ENCODE data around the gene STAM2.
"Not testable (repeated sequence)": the region's sequence is repeated elsewhere in the genome, so short reads cannot be mapped to it uniquely, and the experiment has no call there.

Gene STAM2

GRCh38 chr2:152094014-152094413, 81.5 kb downstream of the STAM2 start:
- Histone ChIP-seq H3K4me3 (ENCODE audit: low read depth, low read length) (no peak overlapping the region), H3K4me1 (ENCODE audit: control insufficient read depth, insufficient read depth, low read length, unreplicated experiment) (peaks cover under 1% of the 10 kb centered on the region), H3K36me3 (ENCODE audit: insufficient read depth, low read length) (no peaks in the 10 kb centered on the region), H2AFZ (ENCODE audit: low read length, unreplicated experiment) (no peak overlapping the region), H3K27ac (ENCODE audit: low read depth, low read length) (no peak overlapping the region), H3K27me3 (ENCODE audit: insufficient read depth, low read length) (peaks cover 55% of the 10 kb centered on the region), H3K79me2 (ENCODE audit: control insufficient read depth, insufficient read depth, low read length, unreplicated experiment) (no peaks in the 10 kb centered on the region)

GRCh38 chr2:152093464-152093863, 82.1 kb downstream of the STAM2 start:
- Histone ChIP-seq H3K4me3 (ENCODE audit: low read depth, low read length) (no peak overlapping the region), H3K27me3 (ENCODE audit: insufficient read depth, low read length) (peaks cover 51% of the 10 kb centered on the region), H2AFZ (ENCODE audit: low read length, unreplicated experiment) (no peak overlapping the region), H3K27ac (ENCODE audit: low read depth, low read length) (no peak overlapping the region), H3K4me1 (ENCODE audit: control insufficient read depth, insufficient read depth, low read length, unreplicated experiment) (no peaks in the 10 kb centered on the region), H3K79me2 (ENCODE audit: control insufficient read depth, insufficient read depth, low read length, unreplicated experiment) (no peaks in the 10 kb centered on the region), H3K36me3 (ENCODE audit: insufficient read depth, low read length) (no peaks in the 10 kb centered on the region)

GRCh38 chr2:152092095-152092494, 83.5 kb downstream of the STAM2 start:
- H3K79me2 ChIP-seq (ENCODE audit: control insufficient read depth, insufficient read depth, low read length, unreplicated experiment) = no peaks in the 10 kb centered on the region
- H3K36me3 ChIP-seq (ENCODE audit: insufficient read depth, low read length) = no peaks in the 10 kb centered on the region
- H3K27ac ChIP-seq (ENCODE audit: low read depth, low read length) = no peak overlapping the region
- no peaks in the 10 kb centered on the region for H3K4me1 ChIP-seq (ENCODE audit: control insufficient read depth, insufficient read depth, low read length, unreplicated experiment)
- H3K27me3 ChIP-seq (ENCODE audit: insufficient read depth, low read length) = peaks cover 38% of the 10 kb centered on the region
- no peak overlapping the region for H3K4me3 ChIP-seq (ENCODE audit: low read depth, low read length)
- H2AFZ ChIP-seq (ENCODE audit: low read length, unreplicated experiment) = no peak overlapping the region

DNA sequence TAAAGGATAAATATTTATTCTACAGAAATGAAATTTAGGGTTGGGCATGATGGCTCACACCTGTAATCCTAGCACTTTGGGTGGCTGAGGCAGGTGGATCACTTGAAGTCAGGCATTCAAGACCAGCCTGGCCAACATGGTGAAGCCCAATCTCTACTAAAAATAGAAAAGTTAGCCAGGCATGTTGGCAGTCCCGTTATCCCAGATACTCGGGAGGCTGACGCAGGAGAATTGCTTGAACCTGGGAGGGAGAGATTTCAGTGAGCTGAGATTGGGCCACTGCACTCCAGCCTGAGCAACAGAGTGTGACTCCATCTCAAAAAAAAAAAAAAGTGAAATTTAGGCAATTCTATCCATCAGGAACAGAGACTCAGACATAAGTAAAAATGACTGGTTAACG, 84.8 kb downstream of the STAM2 start:
- peaks cover 29% of the 10 kb centered on the region for H3K27me3 ChIP-seq (ENCODE audit: insufficient read depth, low read length)
- not testable (repeated sequence) for H3K27ac ChIP-seq (ENCODE audit: low read depth, low read length); H3K4me1 ChIP-seq (ENCODE audit: control insufficient read depth, insufficient read depth, low read length, unreplicated experiment); H3K4me3 ChIP-seq (ENCODE audit: low read depth, low read length); H3K36me3 ChIP-seq (ENCODE audit: insufficient read depth, low read length); H2AFZ ChIP-seq (ENCODE audit: low read length, unreplicated experiment); H3K79me2 ChIP-seq (ENCODE audit: control insufficient read depth, insufficient read depth, low read length, unreplicated experiment)

GRCh38 chr2:152089238-152089637, 86.3 kb downstream of the STAM2 start:
- H2AFZ ChIP-seq (ENCODE audit: low read length, unreplicated experiment) = no peak overlapping the region
- H3K79me2 ChIP-seq (ENCODE audit: control insufficient read depth, insufficient read depth, low read length, unreplicated experiment) = no peaks in the 10 kb centered on the region
- no peak overlapping the region for H3K4me3 ChIP-seq (ENCODE audit: low read depth, low read length)
- H3K36me3 ChIP-seq (ENCODE audit: insufficient read depth, low read length) = no peaks in the 10 kb centered on the region
- no peaks in the 10 kb centered on the region for H3K4me1 ChIP-seq (ENCODE audit: control insufficient read depth, insufficient read depth, low read length, unreplicated experiment)
- no peak overlapping the region for H3K27ac ChIP-seq (ENCODE audit: low read depth, low read length)
- peaks cover 15% of the 10 kb centered on the region; the same call in 1 of the 2 replicates for H3K27me3 ChIP-seq (ENCODE audit: insufficient read depth, low read length)

DNA sequence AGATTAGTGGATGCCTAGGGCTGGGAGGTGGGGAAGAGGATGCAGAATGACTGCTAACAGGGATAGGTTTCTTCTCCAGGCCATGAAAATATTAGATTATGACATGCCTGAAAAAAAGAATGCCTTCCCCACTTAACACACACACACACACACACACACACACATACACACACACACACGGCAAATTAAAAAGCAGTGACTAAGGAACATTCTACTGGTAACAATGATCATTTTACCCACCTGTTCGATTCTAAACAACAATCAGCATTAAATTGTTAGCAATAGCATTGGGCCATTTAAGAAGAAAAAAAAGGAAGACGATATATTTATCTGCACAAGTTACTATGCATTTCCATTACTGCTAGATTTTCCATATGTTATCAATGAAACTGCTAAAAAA, 87.6 kb downstream of the STAM2 start:
- no peak overlapping the region for H2AFZ ChIP-seq (ENCODE audit: low read length, unreplicated experiment)
- H3K79me2 ChIP-seq (ENCODE audit: control insufficient read depth, insufficient read depth, low read length, unreplicated experiment) = no peaks in the 10 kb centered on the region
- H3K27ac ChIP-seq (ENCODE audit: low read depth, low read length) = no peak overlapping the region
- H3K4me3 ChIP-seq (ENCODE audit: low read depth, low read length) = no peak overlapping the region
- H3K36me3 ChIP-seq (ENCODE audit: insufficient read depth, low read length) = no peaks in the 10 kb centered on the region
- peaks cover 15% of the 10 kb centered on the region; the same call in 1 of the 2 replicates for H3K27me3 ChIP-seq (ENCODE audit: insufficient read depth, low read length)
- H3K4me1 ChIP-seq (ENCODE audit: control insufficient read depth, insufficient read depth, low read length, unreplicated experiment) = no peaks in the 10 kb centered on the region

- H3K36me3 ChIP-seq (ENCODE audit: insufficient read depth, low read length) = no peaks in the 10 kb centered on the region
- no peaks in the 10 kb centered on the region for H3K79me2 ChIP-seq (ENCODE audit: control insufficient read depth, insufficient read depth, low read length, unreplicated experiment)
- H2AFZ ChIP-seq (ENCODE audit: low read length, unreplicated experiment) = no peak overlapping the region
- H3K4me3 ChIP-seq (ENCODE audit: low read depth, low read length) = no peak overlapping the region
- H3K4me1 ChIP-seq (ENCODE audit: control insufficient read depth, insufficient read depth, low read length, unreplicated experiment) = no peaks in the 10 kb centered on the region
- H3K27ac ChIP-seq (ENCODE audit: low read depth, low read length) = no peak overlapping the region
- H3K27me3 ChIP-seq (ENCODE audit: insufficient read depth, low read length) = peaks cover 15% of the 10 kb centered on the region; the same call in 1 of the 2 replicates
These were observed 89.3 kb downstream of the STAM2 start for GRCh38 chr2:152086231-152086630.

DNA sequence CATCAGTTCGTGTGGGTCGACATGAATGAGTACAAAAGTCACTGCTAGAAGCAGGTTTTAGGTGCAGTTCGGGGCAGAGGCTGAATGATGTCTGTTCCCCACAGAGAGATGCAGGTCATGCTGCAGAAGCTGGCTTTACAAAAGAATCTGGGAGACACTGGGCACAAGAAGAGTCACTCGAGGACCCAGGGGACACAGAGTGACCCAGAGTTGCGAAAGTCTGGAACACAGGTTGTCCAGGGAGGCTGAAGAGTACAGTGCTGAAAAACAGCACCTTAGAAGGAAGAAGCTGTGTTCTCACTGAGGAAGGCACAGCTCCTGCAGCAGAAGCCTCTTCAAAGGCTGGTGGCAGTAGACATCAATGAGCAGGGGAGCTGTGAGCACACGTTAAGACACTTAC, 91.5 kb downstream of the STAM2 start:
- H3K36me3 ChIP-seq (ENCODE audit: insufficient read depth, low read length) = no peaks in the 10 kb centered on the region
- H3K79me2 ChIP-seq (ENCODE audit: control insufficient read depth, insufficient read depth, low read length, unreplicated experiment) = no peaks in the 10 kb centered on the region
- H2AFZ ChIP-seq (ENCODE audit: low read length, unreplicated experiment) = no peak overlapping the region
- no peak overlapping the region for H3K27ac ChIP-seq (ENCODE audit: low read depth, low read length)
- H3K4me1 ChIP-seq (ENCODE audit: control insufficient read depth, insufficient read depth, low read length, unreplicated experiment) = no peaks in the 10 kb centered on the region
- peaks cover 9% of the 10 kb centered on the region; the same call in 1 of the 2 replicates for H3K27me3 ChIP-seq (ENCODE audit: insufficient read depth, low read length)
- H3K4me3 ChIP-seq (ENCODE audit: low read depth, low read length) = no peak overlapping the region

DNA sequence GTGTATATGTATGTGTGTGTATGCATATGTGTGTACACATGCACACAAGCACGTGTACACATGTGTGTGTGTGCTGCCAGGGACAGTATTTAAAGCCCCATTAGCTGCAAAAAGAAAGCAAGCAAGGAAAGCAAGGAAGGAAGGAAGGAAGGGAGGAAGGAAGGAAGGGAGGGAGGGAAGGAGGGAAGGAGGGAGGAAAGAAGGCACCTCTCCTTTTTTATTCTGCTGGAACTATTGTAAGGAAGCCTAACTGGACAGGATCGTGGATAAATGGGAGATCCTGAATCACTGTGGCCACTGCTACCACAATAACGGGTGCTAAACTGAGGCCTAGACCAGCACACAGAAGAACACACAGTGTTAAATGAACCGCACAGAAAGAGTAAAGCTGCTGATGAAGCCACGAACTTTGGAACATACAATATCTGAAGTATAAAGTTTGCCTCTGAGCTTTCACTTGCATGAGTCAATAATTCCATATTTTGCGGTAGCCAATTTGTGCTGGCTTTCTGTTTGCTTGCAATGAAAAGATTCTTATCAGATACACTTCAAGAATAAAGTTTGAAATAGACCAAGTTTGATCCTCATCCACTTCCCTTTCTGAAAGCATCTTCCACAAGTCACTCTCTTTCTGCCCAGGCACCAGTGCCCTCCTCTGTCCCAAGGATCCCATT, 92.2 kb downstream of the STAM2 start:
- Histone ChIP-seq H3K27me3 (ENCODE audit: insufficient read depth, low read length) (peaks cover 7% of the 10 kb centered on the region; the same call in 1 of the 2 replicates), H3K36me3 (ENCODE audit: insufficient read depth, low read length) (no peaks in the 10 kb centered on the region), H2AFZ (ENCODE audit: low read length, unreplicated experiment) (no peak overlapping the region), H3K4me3 (ENCODE audit: low read depth, low read length) (no peak overlapping the region), H3K4me1 (ENCODE audit: control insufficient read depth, insufficient read depth, low read length, unreplicated experiment) (no peaks in the 10 kb centered on the region), H3K27ac (ENCODE audit: low read depth, low read length) (no peak overlapping the region), H3K79me2 (ENCODE audit: control insufficient read depth, insufficient read depth, low read length, unreplicated experiment) (no peaks in the 10 kb centered on the region)

DNA sequence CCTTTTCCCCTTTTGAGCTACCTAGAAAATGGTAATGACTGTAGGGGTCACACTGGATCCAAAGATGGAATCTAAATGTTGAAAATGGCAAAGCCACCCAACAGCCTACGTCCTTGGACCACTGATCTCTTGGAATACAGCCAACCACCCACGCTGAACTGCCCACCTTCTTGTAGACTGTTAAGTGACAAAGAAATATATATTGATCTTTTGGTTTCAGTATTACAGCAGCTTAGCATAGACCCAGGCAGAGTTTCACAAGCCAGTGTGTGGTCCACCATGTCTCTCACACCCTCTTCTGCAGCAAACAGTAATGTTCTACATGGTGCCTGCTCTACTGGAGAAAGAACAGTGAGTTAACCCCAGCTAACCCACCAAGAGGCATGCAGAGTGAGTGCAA, 96.9 kb downstream of the STAM2 start:
- Histone ChIP-seq H3K4me1 (ENCODE audit: control insufficient read depth, insufficient read depth, low read length, unreplicated experiment) (no peaks in the 10 kb centered on the region), H3K4me3 (ENCODE audit: low read depth, low read length) (no peak overlapping the region), H3K27ac (ENCODE audit: low read depth, low read length) (no peak overlapping the region), H3K27me3 (ENCODE audit: insufficient read depth, low read length) (peaks cover 7% of the 10 kb centered on the region; the same call in 1 of the 2 replicates), H3K36me3 (ENCODE audit: insufficient read depth, low read length) (no peaks in the 10 kb centered on the region), H2AFZ (ENCODE audit: low read length, unreplicated experiment) (no peak overlapping the region), H3K79me2 (ENCODE audit: control insufficient read depth, insufficient read depth, low read length, unreplicated experiment) (no peaks in the 10 kb centered on the region)

DNA sequence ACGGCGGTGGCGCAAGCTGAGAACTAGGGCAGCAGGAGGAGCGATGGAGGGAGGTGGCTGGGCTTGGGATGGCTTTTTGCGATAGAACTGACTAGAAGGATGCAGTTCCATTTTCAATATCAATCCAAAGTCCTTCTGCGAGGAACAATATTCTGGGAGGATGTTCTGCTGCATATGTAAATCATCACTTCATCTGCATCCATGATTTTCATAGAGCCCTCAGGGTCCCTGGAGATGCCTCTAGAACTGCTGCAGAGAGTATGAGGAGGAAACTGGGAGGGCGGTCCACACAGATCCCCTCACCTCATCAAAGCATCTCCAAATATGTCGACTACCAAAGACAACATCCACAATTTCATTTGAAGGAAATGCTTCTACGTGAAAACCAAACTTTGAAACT, 97.5 kb downstream of the STAM2 start:
- Histone ChIP-seq H2AFZ (ENCODE audit: low read length, unreplicated experiment) (no peak overlapping the region), H3K4me3 (ENCODE audit: low read depth, low read length) (no peak overlapping the region), H3K36me3 (ENCODE audit: insufficient read depth, low read length) (no peaks in the 10 kb centered on the region), H3K27me3 (ENCODE audit: insufficient read depth, low read length) (peaks cover 6% of the 10 kb centered on the region; the same call in 1 of the 2 replicates), H3K79me2 (ENCODE audit: control insufficient read depth, insufficient read depth, low read length, unreplicated experiment) (no peaks in the 10 kb centered on the region), H3K4me1 (ENCODE audit: control insufficient read depth, insufficient read depth, low read length, unreplicated experiment) (no peaks in the 10 kb centered on the region), H3K27ac (ENCODE audit: low read depth, low read length) (no peak overlapping the region)

Measured in ACC112 (cell line).